GM12801 (cell line): ENCODE measurements around the gene ATXN7L1.

Experiments used
- CTCF ChIP-seq: IDR thresholded peaks from one replicate; pipeline ENCODE4 v1.5.1; 2011; ENCODE audit warnings: control low read depth; ENCODE audit not compliant: insufficient read length; ENCODE audit errors: extremely low read depth

ATXN7L1 gene

GRCh38 chr7:105718511-105718925 lies 157.9 kb downstream of the ATXN7L1 start:
- TF ChIP-seq CTCF, result no peak

- no peak for TF ChIP-seq CTCF
Observed at GRCh38 chr7:105715528-105715927, 160.9 kb downstream of the ATXN7L1 start.

- no peak for TF ChIP-seq CTCF
Observed at GRCh38 chr7:105713488-105714465, 162.6 kb downstream of the ATXN7L1 start.

- TF ChIP-seq CTCF, result no peak
Observed at GRCh38 chr7:105712877-105713276, 163.5 kb downstream of the ATXN7L1 start.

- TF ChIP-seq CTCF, result no peak
Observed at GRCh38 chr7:105711726-105712402, 164.5 kb downstream of the ATXN7L1 start.

GRCh38 chr7:105708763-105709080 lies 167.7 kb downstream of the ATXN7L1 start:
- no peak for TF ChIP-seq CTCF

GRCh38 chr7:105707967-105708762 lies 168.2 kb downstream of the ATXN7L1 start:
- no peak for TF ChIP-seq CTCF
